GM12878 (cell line): ENCODE results near the gene SHLD3. TPM values are rescaled to one million over a fixed set of nuclear protein-coding genes. Genes with fewer than 3 reads are reported as not detected.

Experiments used
- ATAC-seq: fragments of 200-7000 bp; cut with Tn5 transposase; 3 replicates; pipeline ENCODE4 v1.9.1; 2020; ENCODE audit warnings: mild to moderate bottlenecking, moderate library complexity
- BruUV-seq: library from RNA; stranded (reverse); fragments of 400-500 nt; replicated peaks from 2 replicates; lab custom pipeline; 2021; lab: Mats Ljungman, UMichigan
- CTCF ChIA-PET: fragments of 300-600 bp; sonication (Branson Sonifier 250); formaldehyde crosslinking; extraction: SDS; loops from one replicate; lab custom pipeline; 2021; ENCODE audit warnings: inconsistent platforms; lab: Yijun Ruan, JAX
- POLR2A ChIA-PET: fragments of 350-600 bp; formaldehyde crosslinking; extraction: SDS; loops from one replicate; lab custom pipeline; 2021; ENCODE audit warnings: inconsistent platforms; lab: Charles Lee
- RAD21 ChIA-PET: fragments of 300-600 bp; sonication (Branson Sonifier 250); formaldehyde crosslinking; loops from one replicate; lab custom pipeline; 2023; ENCODE audit warnings: antibody characterized with exemption; ENCODE audit not compliant: unreplicated experiment; lab: Charles Lee
- SMC1A ChIA-PET: fragments of 300-600 bp; sonication (Branson Sonifier 250); formaldehyde crosslinking; loops from one replicate; lab custom pipeline; 2023; ENCODE audit not compliant: unreplicated experiment, uncharacterized antibody; lab: Charles Lee
- DNase-seq: peaks from one replicate; pipeline ENCODE4 v3.0.0-alpha.2; 2011; ENCODE audit warnings: low read depth, low spot score
- FAIRE-seq: peaks from 3 replicates; lab custom pipeline; 2011; peaks lifted over from hg19 to GRCh38; lab: Jason Lieb, UNC
- H2AFZ ChIP-seq: 2 replicates; pipeline ENCODE4 v1.6.0; 2011; ENCODE audit warnings: low read depth, low read length, control low read depth; ENCODE audit not compliant: control insufficient read depth
- H3K27ac ChIP-seq: 2 replicates; pipeline ENCODE4 v1.5.1; 2011; ENCODE audit warnings: control low read depth; ENCODE audit not compliant: control insufficient read depth, insufficient read depth
- H3K27me3 ChIP-seq, 2 experiments: replicated peaks in 1 of 2; 2 replicates each; pipeline versions ENCODE4 v1.6.0 to v1.6.1; 2011; ENCODE audit warnings: low read length in 1 of 2; ENCODE audit not compliant: control insufficient read depth in 2 of 2, insufficient read depth in 2 of 2
- H3K36me3 ChIP-seq, 2 experiments: 2 replicates each; pipeline ENCODE4 v1.5.1; 2011; ENCODE audit warnings: low read length in 1 of 2; ENCODE audit not compliant: control insufficient read depth in 2 of 2, insufficient read depth in 2 of 2
- H3K4me1 ChIP-seq: 2 replicates; pipeline ENCODE4 v1.6.1; 2011; ENCODE audit warnings: mild to moderate bottlenecking, low read length, moderate library complexity, mixed read lengths; ENCODE audit not compliant: control insufficient read depth, insufficient read depth
- H3K4me2 ChIP-seq: 2 replicates; pipeline ENCODE4 v1.6.0; 2011; ENCODE audit warnings: control low read depth; ENCODE audit not compliant: control insufficient read depth, insufficient read depth
- H3K4me3 ChIP-seq: fragments of 200-600 bp; sonication (generic); 2 replicates; pipeline ENCODE4 v1.5.1; 2016
- H3K79me2 ChIP-seq: 2 replicates; pipeline ENCODE4 v1.6.0; 2011; ENCODE audit warnings: low read length; ENCODE audit not compliant: control insufficient read depth, insufficient read depth
- H3K9ac ChIP-seq: 2 replicates; pipeline ENCODE4 v1.8.0; 2011; ENCODE audit warnings: low read length, control low read depth, mixed read lengths; ENCODE audit not compliant: control insufficient read depth, insufficient read depth
- H3K9me3 ChIP-seq: replicated peaks from 3 replicates; pipeline ENCODE4 v1.5.1; 2011; ENCODE audit warnings: mild to moderate bottlenecking, low read length; ENCODE audit not compliant: control insufficient read depth, insufficient read depth
- H4K20me1 ChIP-seq: 2 replicates; pipeline ENCODE4 v1.6.0; 2011; ENCODE audit not compliant: control insufficient read depth, insufficient read depth
- BACH1 ChIP-seq: fragments of 450-650 bp; IDR thresholded peaks from 2 replicates; pipeline ENCODE4 v1.6.1; 2017; ENCODE audit warnings: mild to moderate bottlenecking, borderline replicate concordance
- ESRRA ChIP-seq: IDR thresholded peaks from 2 replicates; pipeline ENCODE4 v1.6.1; 2012; ENCODE audit warnings: mild to moderate bottlenecking, low read length, improper control_type of control experiment
- LARP7 ChIP-seq: fragments of 450-650 bp; IDR thresholded peaks from 2 replicates; pipeline ENCODE4 v1.6.1; 2017; ENCODE audit warnings: mild to moderate bottlenecking
- MLLT1 ChIP-seq: fragments of 450-650 bp; IDR thresholded peaks from 2 replicates; pipeline ENCODE4 v1.6.1; 2016; ENCODE audit warnings: mild to moderate bottlenecking
- ZNF622 ChIP-seq: fragments of 450-650 bp; IDR thresholded peaks from 2 replicates; pipeline ENCODE4 v1.6.1; 2017; ENCODE audit warnings: mild to moderate bottlenecking, inconsistent platforms
- in situ Hi-C: fragments of 300-500 bp; cut with MboI; formaldehyde crosslinking; loops from 9 replicates; pipeline ENCODE4 v1.14.3; 2018; ENCODE audit warnings: mixed read lengths
- intact Hi-C: fragments of 100-400 bp; cut with micrococcal nuclease; formaldehyde crosslinking; loops from one replicate; pipeline ENCODE4 v1.14.2; 2022; ENCODE audit not compliant: unreplicated experiment
- polyA plus RNA-seq, 11 experiments: library from polyadenylated mRNA; depleted of rRNA in 4 of 11; unstranded in 6 of 11; stranded (reverse) in 5 of 11; fragments of >200 nt; fragmentation: Nextera tagmentation in 4 of 11; fragmentation: Illumina TruSeq in 1 of 11; extraction: Ambion mirVana in 4 of 11; extraction: Trizol in 1 of 11; gene quantifications; 1 replicate in 1 of 11; 2 replicates in 10 of 11; pipeline versions ENCODE4 v1.2.1 to v1.2.3, GENCODE V29; 2011 to 2016; ENCODE audit warnings: inconsistent platforms in 2 of 11, missing spikeins in 2 of 11, low read depth in 1 of 11
- total RNA-seq, 4 experiments: library from RNA; depleted of rRNA in 3 of 4; stranded (reverse); fragments of >200 nt in 3 of 4; fragmentation: Illumina TruSeq in 1 of 4; extraction: Trizol in 1 of 4; gene quantifications; 2 replicates each; pipeline versions ENCODE4 v1.2.1 to v1.2.3, GENCODE V29; 2013 to 2021
- TF ChIP-seq, protein P1 (sequence below): fragments of 450-650 bp; IDR thresholded peaks from 2 replicates; pipeline ENCODE4 v1.6.1; 2014; ENCODE audit warnings: mild to moderate bottlenecking

SHLD3 gene
- total and polyA plus RNA-seq, 10 of the 15 experiments (the other 5 are each of a cell fraction or from before 2014, with no cell fraction given) = 3.1 to 9.2 (median 5.7) TPM

GRCh38 chr5:65577141-65577540 is 47.7 kb upstream of the SHLD3 start:
- no peak overlapping the region for H2AFZ ChIP-seq
- intact Hi-C loops (no loop called here), in situ Hi-C loops (no loop called here)
- H3K4me2 ChIP-seq = no peak overlapping the region
- ATAC-seq (no peak), DNase-seq (no peak), FAIRE-seq (no peak)
- H4K20me1 ChIP-seq = no peaks in the 10 kb centered on the region
- H3K36me3 ChIP-seq = peaks cover 0 to 15% of the 10 kb centered on the region in 2 experiments; a peak in 3 of 4 replicates
- TF ChIP-seq BACH1 (no peak), LARP7 (no peak), ESRRA (no peak), ZNF622 (no peak), MLLT1 (no peak)
- TF ChIP-seq, protein P1, sequence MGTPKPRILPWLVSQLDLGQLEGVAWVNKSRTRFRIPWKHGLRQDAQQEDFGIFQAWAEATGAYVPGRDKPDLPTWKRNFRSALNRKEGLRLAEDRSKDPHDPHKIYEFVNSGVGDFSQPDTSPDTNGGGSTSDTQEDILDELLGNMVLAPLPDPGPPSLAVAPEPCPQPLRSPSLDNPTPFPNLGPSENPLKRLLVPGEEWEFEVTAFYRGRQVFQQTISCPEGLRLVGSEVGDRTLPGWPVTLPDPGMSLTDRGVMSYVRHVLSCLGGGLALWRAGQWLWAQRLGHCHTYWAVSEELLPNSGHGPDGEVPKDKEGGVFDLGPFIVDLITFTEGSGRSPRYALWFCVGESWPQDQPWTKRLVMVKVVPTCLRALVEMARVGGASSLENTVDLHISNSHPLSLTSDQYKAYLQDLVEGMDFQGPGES = no peak
- no peaks in the 10 kb centered on the region for H3K4me1 ChIP-seq
- POLR2A ChIA-PET = interaction anchor here (1.7 kb wide), 1 partner anchor 14 kb away, joined by 6 read pairs; the partner anchor contains the start of genes CENPK and PPWD1
- H3K27ac ChIP-seq = no peak overlapping the region
- no peak overlapping the region for H3K9ac ChIP-seq
- no peak overlapping the region for H3K4me3 ChIP-seq
- BruUV-seq = no TSS peak
- CTCF ChIA-PET = interaction anchor here (1.4 kb wide), 1 partner anchor 14 kb away, joined by 4 read pairs; the partner anchor contains the start of genes CENPK and PPWD1
- no peaks in the 10 kb centered on the region for H3K27me3 ChIP-seq
- SMC1A ChIA-PET = interaction anchor here (0.6 kb wide), 1 partner anchor 401 kb away, joined by 3 read pairs; no protein-coding TSS in a partner anchor
- H3K79me2 ChIP-seq = no peaks in the 10 kb centered on the region
- no peaks in the 10 kb centered on the region for H3K9me3 ChIP-seq
- RAD21 ChIA-PET = no interaction called here
